Measurements from ENCODE around the gene MSRB3. TPM values are rescaled to one million over a fixed set of nuclear protein-coding genes. Genes with fewer than 3 reads are reported as not detected.

The MSRB3 gene
- total RNA-seq: under 1 TPM in 1 of 2 experiments, not detected in 1; 0.12 TPM

DNA sequence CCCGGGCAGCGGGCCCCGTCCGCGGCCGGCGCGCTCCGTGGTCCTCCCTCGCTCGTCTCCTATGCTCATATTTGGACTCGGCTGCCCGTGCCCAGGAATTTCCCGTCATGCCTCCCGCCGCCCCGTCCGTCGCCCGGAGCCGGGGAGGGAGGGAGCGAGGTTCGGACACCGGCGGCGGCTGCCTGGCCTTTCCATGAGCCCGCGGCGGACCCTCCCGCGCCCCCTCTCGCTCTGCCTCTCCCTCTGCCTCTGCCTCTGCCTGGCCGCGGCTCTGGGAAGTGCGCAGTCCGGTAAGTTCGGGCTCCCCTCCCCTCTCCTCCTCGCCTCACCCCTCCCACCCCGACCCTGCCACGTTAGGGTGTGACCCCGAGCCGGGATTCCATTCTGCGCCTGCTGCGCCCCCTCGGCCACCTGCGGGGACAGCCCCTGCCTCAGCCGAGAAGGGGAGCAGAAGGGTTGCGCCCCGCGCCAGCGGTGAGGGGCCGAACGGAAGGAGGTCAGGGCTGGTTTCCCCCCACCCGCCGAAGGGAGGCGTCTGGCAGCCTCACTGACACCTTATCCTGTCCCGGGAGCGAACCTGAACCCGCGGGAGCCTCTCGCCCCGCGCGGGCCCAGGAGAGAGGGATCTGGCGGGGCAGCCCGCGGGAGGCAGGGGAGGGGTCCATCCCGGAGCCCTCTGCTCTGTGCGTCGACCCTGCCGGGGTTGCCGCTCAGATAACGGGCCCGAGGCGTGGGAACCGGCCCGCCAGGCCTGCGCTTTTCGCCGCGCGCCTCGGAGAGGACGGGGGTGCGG, at the start of gene MSRB3:
Gene MSRB3 (plus strand): TSS at position 108 of the 793 bp plus-strand sequence. CDS start 29,897 bp downstream, outside the sequence.
- ATAC-seq: peak; percentile 57
- Mint-ChIP-seq H3K27me3 (peaks cover 44% of the 10 kb centered on the region), H3K9me3 (ENCODE audit: low read depth) (no peaks in the 10 kb centered on the region), H3K36me3 (ENCODE audit: low read depth) (no peaks in the 10 kb centered on the region), H3K4me1 (peaks cover 2% of the 10 kb centered on the region), H3K27ac (no peak within 1 kb of the TSS), H3K4me3 (peak within 1 kb of the TSS; percentile 52)
- intact Hi-C loops (cut with DNase I, micrococcal nuclease): no loop called here
- ChIA-PET CTCF (no interaction called here), POLR2A (no interaction called here)
- DNase-seq: peak; percentile 37

GRCh38 chr12:65229441-65229840, 49.0 kb upstream of the MSRB3 start:
- Mint-ChIP-seq H3K27ac (no peak overlapping the region), H3K9me3 (ENCODE audit: low read depth) (peaks cover 15% of the 10 kb centered on the region), H3K4me1 (peaks cover 24% of the 10 kb centered on the region), H3K4me3 (no peak overlapping the region), H3K27me3 (no peaks in the 10 kb centered on the region), H3K36me3 (ENCODE audit: low read depth) (peaks cover 45% of the 10 kb centered on the region)
- CTCF ChIA-PET: interaction anchor here (1.1 to 1.7 kb wide), 4 partner anchors 10 to 338 kb away, joined by 3 to 4 read pairs (median 3); no protein-coding TSS in a partner anchor
- ATAC-seq (no peak), DNase-seq (no peak)
- POLR2A ChIA-PET: interaction anchor here (0.6 to 0.7 kb wide), 2 partner anchors 281 to 1458 kb away, joined by 3 read pairs; no protein-coding TSS in a partner anchor
- intact Hi-C loops (cut with DNase I, micrococcal nuclease): no loop called here

DNA sequence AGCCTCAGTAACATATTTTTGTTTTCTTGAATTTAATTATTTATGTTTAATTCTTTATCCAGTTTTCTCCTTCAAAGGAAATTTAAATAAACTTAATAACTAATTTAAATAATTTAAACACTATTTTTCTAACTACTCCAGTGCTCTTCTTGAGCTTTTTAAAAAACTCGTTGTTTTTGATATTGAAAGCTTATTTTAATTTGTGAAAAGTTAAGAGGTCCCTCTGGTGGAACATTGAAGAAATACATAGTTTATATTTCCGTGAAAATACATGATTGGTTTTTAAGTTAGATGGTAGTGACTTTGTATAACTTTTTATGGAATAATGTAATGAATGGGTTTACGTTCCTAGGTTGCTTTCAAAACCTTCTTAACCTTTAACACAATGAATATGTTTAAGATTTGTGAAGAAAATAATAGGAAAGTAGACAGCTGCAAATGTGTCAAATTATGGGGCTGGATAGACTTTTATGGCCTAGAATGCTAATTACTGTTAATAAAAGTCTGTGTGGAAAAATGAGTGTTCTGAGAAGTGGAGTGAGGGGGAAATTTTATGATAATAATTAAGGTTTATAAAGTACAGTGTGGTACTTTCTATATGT, 45.9 kb upstream of the MSRB3 start:
- ATAC-seq (no peak), DNase-seq (no peak)
- Mint-ChIP-seq H3K9me3 (ENCODE audit: low read depth) (peaks cover 9% of the 10 kb centered on the region), H3K27ac (no peak overlapping the region), H3K27me3 (no peaks in the 10 kb centered on the region), H3K4me3 (no peak overlapping the region), H3K36me3 (ENCODE audit: low read depth) (peaks cover 24% of the 10 kb centered on the region), H3K4me1 (peaks cover 13% of the 10 kb centered on the region)
- CTCF ChIA-PET: interaction anchor here (0.7 to 3.3 kb wide), 21 partner anchors 9 to 1069 kb away, joined by 3 to 19 read pairs (median 5); partner anchors contain the start of genes HELB, LEMD3 and WIF1
- POLR2A ChIA-PET: no interaction called here
- intact Hi-C loops (cut with DNase I, micrococcal nuclease): loop anchor here (1.0 to 5.0 kb wide), 7 partner anchors 62 to 430 kb away; partner anchors contain the start of genes LEMD3 (in 1 of the 2) and WIF1 (in 1 of the 2)

GRCh38 chr12:65237153-65237552, 41.3 kb upstream of the MSRB3 start:
- Mint-ChIP-seq H3K4me1 (peaks cover 7% of the 10 kb centered on the region), H3K36me3 (ENCODE audit: low read depth) (peaks cover 11% of the 10 kb centered on the region), H3K9me3 (ENCODE audit: low read depth) (no peaks in the 10 kb centered on the region), H3K27ac (no peak overlapping the region), H3K4me3 (no peak overlapping the region), H3K27me3 (no peaks in the 10 kb centered on the region)
- ChIA-PET POLR2A (no interaction called here), CTCF (no interaction called here)
- no peak for DNase-seq
- no peak for ATAC-seq
- intact Hi-C loops (cut with DNase I, micrococcal nuclease): no loop called here

GRCh38 chr12:65238609-65239008, 39.9 kb upstream of the MSRB3 start:
- ChIA-PET CTCF (interaction anchor here (1.0 kb wide), 3 partner anchors 9 to 542 kb away, joined by 3 to 4 read pairs (median 3); no protein-coding TSS in a partner anchor), POLR2A (no interaction called here)
- DNase-seq: no peak
- ATAC-seq: no peak
- Mint-ChIP-seq H3K4me1 (no peaks in the 10 kb centered on the region), H3K4me3 (no peak overlapping the region), H3K36me3 (ENCODE audit: low read depth) (peaks cover 22% of the 10 kb centered on the region), H3K27ac (no peak overlapping the region), H3K9me3 (ENCODE audit: low read depth) (no peaks in the 10 kb centered on the region), H3K27me3 (no peaks in the 10 kb centered on the region)
- intact Hi-C loops (cut with DNase I, micrococcal nuclease): no loop called here

DNA sequence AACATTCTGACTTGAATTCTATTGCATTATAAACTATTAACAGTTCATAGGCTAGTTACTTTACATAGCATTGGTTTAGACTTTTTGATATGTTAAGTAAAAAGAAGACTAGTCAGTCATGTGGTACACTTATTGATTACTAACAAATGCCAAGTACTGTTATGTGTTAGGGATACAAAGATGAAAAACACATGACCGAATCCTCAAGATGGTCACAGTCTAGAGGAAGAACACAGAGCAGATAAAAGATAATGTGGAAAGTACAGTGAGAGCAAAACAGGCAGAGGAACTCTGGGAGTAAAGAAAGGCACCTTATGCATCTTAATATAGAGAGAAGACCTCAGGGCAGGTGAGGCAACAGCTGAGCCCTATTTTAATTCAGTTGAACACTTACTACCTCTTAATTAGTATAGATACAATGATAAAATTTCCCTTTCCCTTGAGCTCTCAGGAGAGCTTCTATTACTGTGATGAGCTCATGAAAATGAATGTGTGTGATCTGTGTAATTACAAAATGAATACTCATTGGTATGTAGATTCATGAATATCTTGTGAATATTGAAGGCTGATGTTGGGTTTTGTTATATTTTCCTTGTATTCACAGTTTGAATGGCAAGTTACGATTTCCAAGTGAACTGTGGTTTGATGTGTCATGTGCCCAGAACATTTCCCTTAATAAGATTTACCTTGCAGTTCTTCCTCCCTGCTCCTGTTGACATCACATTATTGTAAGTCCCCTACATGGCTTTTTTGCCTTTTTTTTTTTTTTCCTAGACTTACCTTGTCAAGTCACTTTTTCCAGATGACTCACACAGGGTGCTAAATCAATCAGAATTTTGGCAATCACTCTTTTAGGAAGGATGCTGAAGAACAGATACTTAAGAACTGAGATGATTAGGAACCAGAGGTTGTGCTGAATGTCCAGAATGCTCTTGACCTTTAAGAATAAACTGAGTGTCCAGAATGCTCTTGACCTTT, 29.5 kb upstream of the MSRB3 start:
- H3K9me3 Mint-ChIP-seq (ENCODE audit: low read depth): no peaks in the 10 kb centered on the region
- H3K4me3 Mint-ChIP-seq: no peak overlapping the region
- ATAC-seq (peak; percentile 85), DNase-seq (peak; percentile 18)
- intact Hi-C loops (cut with DNase I, micrococcal nuclease): loop anchor here in 1 of 2 experiments (1.0 kb wide), 2 partner anchors 80 to 407 kb away; partner anchors contain the start of gene LEMD3
- no peaks in the 10 kb centered on the region for H3K27me3 Mint-ChIP-seq
- CTCF ChIA-PET: interaction anchor here (1.2 to 2.4 kb wide), 4 partner anchors 14 to 358 kb away, joined by 3 to 5 read pairs (median 4); partner anchors contain the start of gene LEMD3
- peaks cover 29% of the 10 kb centered on the region for H3K36me3 Mint-ChIP-seq (ENCODE audit: low read depth)
- peaks cover 16% of the 10 kb centered on the region for H3K4me1 Mint-ChIP-seq
- POLR2A ChIA-PET: no interaction called here
- H3K27ac Mint-ChIP-seq: peak overlapping the region; percentile 72

- no peak for DNase-seq
- H3K27ac Mint-ChIP-seq: no peak overlapping the region
- POLR2A ChIA-PET: no interaction called here
- no peak overlapping the region for H3K4me3 Mint-ChIP-seq
- H3K36me3 Mint-ChIP-seq (ENCODE audit: low read depth): peaks cover 19% of the 10 kb centered on the region
- peaks cover 16% of the 10 kb centered on the region for H3K4me1 Mint-ChIP-seq
- no peaks in the 10 kb centered on the region for H3K27me3 Mint-ChIP-seq
- CTCF ChIA-PET: no interaction called here
- H3K9me3 Mint-ChIP-seq (ENCODE audit: low read depth): no peaks in the 10 kb centered on the region
- intact Hi-C loops (cut with DNase I, micrococcal nuclease): no loop called here
- no peak for ATAC-seq
Observed at GRCh38 chr12:65252515-65252914, 26.0 kb upstream of the MSRB3 start.

- POLR2A ChIA-PET: interaction anchor here (0.7 kb wide), 1 partner anchor 11 kb away, joined by 3 read pairs; no protein-coding TSS in a partner anchor
- Mint-ChIP-seq H3K9me3 (ENCODE audit: low read depth) (no peaks in the 10 kb centered on the region), H3K4me3 (no peak overlapping the region), H3K27me3 (peaks cover 6% of the 10 kb centered on the region), H3K36me3 (ENCODE audit: low read depth) (no peaks in the 10 kb centered on the region), H3K4me1 (no peaks in the 10 kb centered on the region), H3K27ac (no peak overlapping the region)
- CTCF ChIA-PET: no interaction called here
- DNase-seq: no peak
- intact Hi-C loops (cut with DNase I, micrococcal nuclease): no loop called here
- ATAC-seq: no peak
Observed at GRCh38 chr12:65257986-65258385, 20.5 kb upstream of the MSRB3 start.

DNA sequence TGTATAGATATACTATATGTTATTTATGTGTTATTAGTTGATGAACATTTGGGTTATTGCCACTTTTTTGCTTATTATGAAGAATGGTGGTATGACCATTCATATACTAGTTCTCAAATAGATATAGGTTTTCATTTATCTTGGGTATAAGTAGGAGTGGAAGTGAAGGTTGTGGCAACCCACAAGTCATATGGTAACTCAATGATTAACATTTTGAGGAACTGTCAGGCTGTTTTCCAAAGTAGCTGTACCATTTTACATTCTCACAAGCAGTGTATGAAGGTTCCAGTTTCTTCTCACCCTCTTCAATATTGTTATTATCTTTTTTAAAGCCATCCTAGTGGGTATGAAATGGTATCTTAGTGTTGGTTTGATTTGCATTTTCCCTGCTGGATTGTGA, 19.0 kb upstream of the MSRB3 start:
- DNase-seq: no peak
- ChIA-PET CTCF (interaction anchor here (0.6 kb wide), 1 partner anchor 1737 kb away, joined by 3 read pairs; no protein-coding TSS in a partner anchor), POLR2A (no interaction called here)
- no peaks in the 10 kb centered on the region for H3K9me3 Mint-ChIP-seq (ENCODE audit: low read depth)
- no peak for ATAC-seq
- H3K4me1 Mint-ChIP-seq: no peaks in the 10 kb centered on the region
- peaks cover 6% of the 10 kb centered on the region for H3K27me3 Mint-ChIP-seq
- no peaks in the 10 kb centered on the region for H3K36me3 Mint-ChIP-seq (ENCODE audit: low read depth)
- no peak overlapping the region for H3K4me3 Mint-ChIP-seq
- intact Hi-C loops (cut with DNase I, micrococcal nuclease): no loop called here
- no peak overlapping the region for H3K27ac Mint-ChIP-seq

DNA sequence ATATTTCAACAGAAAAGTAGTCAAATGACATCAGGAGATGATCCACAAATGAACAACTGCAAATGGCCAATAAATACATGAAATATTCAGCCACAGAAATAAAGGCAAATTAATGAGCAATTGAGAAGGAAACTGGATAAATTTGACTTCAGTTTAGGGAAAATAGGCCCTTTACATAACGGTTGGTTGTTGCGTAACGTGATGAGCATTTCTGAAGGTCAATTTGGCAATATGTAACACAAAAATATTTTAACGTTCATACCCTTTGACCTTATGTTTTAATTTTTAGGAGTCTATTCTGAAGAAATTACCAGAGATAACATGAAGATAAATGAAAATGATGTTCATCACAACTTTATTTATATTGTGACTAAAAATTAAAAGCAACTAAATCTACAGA, 14.7 kb upstream of the MSRB3 start:
- Mint-ChIP-seq H3K36me3 (ENCODE audit: low read depth) (no peaks in the 10 kb centered on the region), H3K27me3 (peaks cover 19% of the 10 kb centered on the region), H3K27ac (no peak overlapping the region), H3K4me1 (no peaks in the 10 kb centered on the region), H3K9me3 (ENCODE audit: low read depth) (no peaks in the 10 kb centered on the region), H3K4me3 (no peak overlapping the region)
- CTCF ChIA-PET: no interaction called here
- POLR2A ChIA-PET: no interaction called here
- DNase-seq: no peak
- ATAC-seq: no peak
- intact Hi-C loops (cut with DNase I, micrococcal nuclease): no loop called here

GRCh38 chr12:65266408-65266807, 12.1 kb upstream of the MSRB3 start:
- POLR2A ChIA-PET: no interaction called here
- ATAC-seq (no peak), DNase-seq (no peak)
- no peaks in the 10 kb centered on the region for H3K9me3 Mint-ChIP-seq (ENCODE audit: low read depth)
- H3K4me1 Mint-ChIP-seq: no peaks in the 10 kb centered on the region
- peaks cover 17% of the 10 kb centered on the region for H3K27me3 Mint-ChIP-seq
- H3K27ac Mint-ChIP-seq: no peak overlapping the region
- no peak overlapping the region for H3K4me3 Mint-ChIP-seq
- CTCF ChIA-PET: no interaction called here
- intact Hi-C loops (cut with DNase I, micrococcal nuclease): no loop called here
- H3K36me3 Mint-ChIP-seq (ENCODE audit: low read depth): no peaks in the 10 kb centered on the region

All from activated CD4-positive, alpha-beta T cell treated with anti-CD3 and anti-CD28 coated beads for 36 hours (primary cell).